HG02852 (cell line): ENCODE data around the gene MICOS13.

Experiments used
- ATAC-seq: cut with Tn5 transposase; IDR thresholded peaks from one replicate; pipeline ENCODE4 v1.9.1; 2021; ENCODE audit warnings: mild to moderate bottlenecking, moderate library complexity; ENCODE audit not compliant: unreplicated experiment

Gene MICOS13

GRCh38 chr19:5687360-5688198 is 7.3 kb upstream of the MICOS13 start:
- ATAC-seq, result no peak

- peak; percentile 54 for ATAC-seq
Measured at GRCh38 chr19:5686647-5687359, 6.5 kb upstream of the MICOS13 start.

GRCh38 chr19:5686326-5686646 is 6.0 kb upstream of the MICOS13 start:
- no peak for ATAC-seq

GRCh38 chr19:5684694-5685430 is 4.5 kb upstream of the MICOS13 start:
- no peak for ATAC-seq

GRCh38 chr19:5683177-5683886 is 3.0 kb upstream of the MICOS13 start:
- ATAC-seq, result no peak

- no peak for ATAC-seq
Measured at GRCh38 chr19:5682107-5682482, 1.8 kb upstream of the MICOS13 start.

- no peak for ATAC-seq
Measured at GRCh38 chr19:5681391-5682106, 1.2 kb upstream of the MICOS13 start.

- ATAC-seq, result peak; percentile 1
Measured at GRCh38 chr19:5680084-5680436, 256 bp downstream of the MICOS13 start.

- ATAC-seq, result no peak
Measured at GRCh38 chr19:5679289-5680083, 830 bp downstream of the MICOS13 start.

- ATAC-seq, result no peak
Measured at GRCh38 chr19:5678071-5678718, 2.1 kb downstream of the MICOS13 start.

- no peak for ATAC-seq
Measured at GRCh38 chr19:5677580-5677979, 2.7 kb downstream of the MICOS13 start.

- ATAC-seq, result no peak
Measured at GRCh38 chr19:5677136-5677535, 3.2 kb downstream of the MICOS13 start.

GRCh38 chr19:5676772-5677105 is 3.6 kb downstream of the MICOS13 start:
- no peak for ATAC-seq

GRCh38 chr19:5676105-5676771 is 4.1 kb downstream of the MICOS13 start:
- no peak for ATAC-seq

- ATAC-seq, result no peak
Measured at GRCh38 chr19:5674714-5675113, 5.6 kb downstream of the MICOS13 start.

- ATAC-seq, result no peak
Measured at GRCh38 chr19:5673752-5674151, 6.6 kb downstream of the MICOS13 start.

- ATAC-seq, result no peak
Measured at GRCh38 chr19:5672708-5673459, 7.4 kb downstream of the MICOS13 start.

- ATAC-seq, result no peak
Measured at GRCh38 chr19:5671600-5671999, 8.7 kb downstream of the MICOS13 start.
